ENCODE measurements around the gene SERPINA5. TPM values are rescaled to one million over a fixed set of nuclear protein-coding genes. Genes with fewer than 3 reads are reported as not detected.
"Not testable (repeated sequence)": the region's sequence is repeated elsewhere in the genome, so short reads cannot be mapped to it uniquely, and the experiment has no call there.

The SERPINA5 gene
- polyA plus RNA-seq, 1 donor = not detected

DNA sequence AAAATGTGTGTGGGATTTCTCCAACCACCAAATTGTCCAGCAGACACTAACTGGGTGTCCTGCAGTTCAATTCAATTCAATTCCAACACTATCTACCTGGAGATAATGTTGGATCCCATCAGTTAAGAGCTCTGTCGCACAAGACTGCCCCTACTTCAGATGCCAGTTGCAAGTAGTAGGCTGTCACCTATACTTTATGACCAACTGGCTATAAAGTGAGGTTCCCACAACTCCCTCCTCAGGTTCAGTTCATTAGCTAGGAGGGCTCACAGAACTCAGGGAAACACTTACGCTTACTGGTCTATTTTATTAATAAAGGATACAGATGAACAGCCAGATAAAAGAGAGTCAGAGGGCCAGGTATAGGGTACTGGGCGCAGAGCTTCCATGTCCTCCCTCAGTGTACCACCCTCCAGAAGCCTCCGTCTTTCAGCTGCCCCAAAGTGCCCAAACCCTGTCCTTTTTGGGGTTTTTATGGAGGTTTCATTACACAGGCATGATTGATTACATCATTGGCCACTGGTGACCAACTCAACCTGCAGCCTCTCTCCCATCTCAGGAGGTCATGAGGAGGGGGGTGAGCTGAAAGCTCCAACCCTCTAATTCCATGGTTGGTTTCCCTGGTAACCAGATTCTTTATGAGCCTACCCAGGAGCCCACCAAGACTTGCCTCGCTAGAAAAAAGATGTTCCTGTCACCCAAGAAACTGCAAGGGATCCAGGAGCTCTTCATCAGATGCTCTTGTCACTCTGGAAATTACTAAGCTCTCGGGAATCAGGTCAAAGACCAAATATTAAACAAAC lies 7.5 kb upstream of the SERPINA5 start:
- no peak for DNase-seq (ENCODE audit: low read depth)

DNA sequence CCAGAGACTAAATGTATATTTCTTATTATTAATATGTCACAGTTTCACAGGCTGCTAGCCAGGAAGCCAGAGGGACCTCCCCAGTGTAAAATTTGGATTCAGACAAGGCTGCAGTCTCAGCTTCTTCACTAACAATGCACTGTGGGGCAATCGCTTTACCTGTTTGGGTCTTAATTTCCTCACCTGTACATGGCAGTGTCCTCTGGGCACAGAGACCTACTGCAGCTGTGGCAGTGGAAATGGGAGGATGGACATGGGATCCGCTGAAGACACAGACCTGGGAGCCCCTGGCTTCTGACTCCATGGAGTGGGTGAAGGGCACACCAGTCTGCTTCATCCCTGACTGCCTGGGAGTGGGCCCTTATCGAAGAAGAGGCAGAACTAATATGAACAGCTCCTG lies 6.9 kb upstream of the SERPINA5 start:
- DNase-seq (ENCODE audit: low read depth) = no peak

DNA sequence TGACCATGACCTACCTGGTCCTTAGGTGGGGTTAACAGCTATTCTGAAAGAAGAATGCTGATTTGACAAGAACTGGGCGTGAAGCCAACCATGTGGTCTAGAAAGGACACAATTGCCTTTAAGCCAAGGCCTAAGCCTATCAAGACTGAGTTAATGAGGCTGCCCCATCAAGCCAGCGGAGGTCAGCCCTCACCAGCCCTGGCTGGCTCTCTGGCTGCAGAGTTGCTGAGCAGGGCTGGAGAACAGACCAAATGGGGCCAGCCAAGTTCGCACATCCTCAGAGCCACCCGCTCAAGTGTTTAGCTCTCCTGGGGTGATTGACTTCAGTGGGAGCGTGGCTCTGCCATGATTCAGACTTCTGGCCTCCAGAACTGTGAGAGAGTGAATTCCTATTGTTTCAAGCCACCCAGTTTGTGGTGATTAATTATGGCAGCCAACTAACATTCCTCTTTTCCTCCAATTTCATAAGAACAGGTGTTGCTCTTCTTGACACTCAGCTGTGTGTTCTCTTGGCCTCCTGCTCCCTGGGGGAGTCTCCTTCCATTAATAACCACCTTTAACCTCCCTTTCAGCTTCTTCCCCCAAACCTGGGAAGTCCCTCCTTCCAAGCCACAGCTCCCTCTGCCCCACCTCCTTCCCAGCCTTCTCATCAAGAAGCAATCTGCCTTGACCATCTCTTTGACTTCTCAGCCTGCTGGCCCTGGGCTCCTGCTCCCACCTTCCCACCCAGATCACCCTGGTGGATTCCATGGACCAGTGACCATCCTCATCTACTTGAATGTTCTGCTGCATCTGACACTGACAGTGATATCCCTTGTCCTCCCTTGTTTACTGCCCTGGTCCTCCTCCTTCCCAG lies 5.3 kb upstream of the SERPINA5 start:
- DNase-seq (ENCODE audit: low read depth) = no peak

DNA sequence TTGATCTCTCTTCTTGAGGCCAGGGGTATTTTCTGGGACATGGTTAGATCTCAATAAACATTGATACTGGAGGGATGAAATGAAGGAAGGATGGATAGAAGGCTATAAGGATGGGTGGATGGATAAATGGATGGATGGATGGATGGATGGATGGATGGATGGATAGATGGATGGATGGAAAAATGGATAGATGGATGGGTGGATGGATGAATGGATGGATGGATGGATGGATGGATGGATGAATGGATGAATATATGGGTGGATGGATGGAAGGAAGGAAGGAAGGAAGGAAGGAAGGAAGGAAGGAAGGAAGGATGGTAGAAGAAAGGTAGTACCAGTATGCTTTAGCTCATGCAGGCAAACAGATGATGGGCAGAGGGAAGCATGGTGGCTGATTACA lies 3.8 kb upstream of the SERPINA5 start:
- not testable (repeated sequence) for DNase-seq (ENCODE audit: low read depth)

DNA sequence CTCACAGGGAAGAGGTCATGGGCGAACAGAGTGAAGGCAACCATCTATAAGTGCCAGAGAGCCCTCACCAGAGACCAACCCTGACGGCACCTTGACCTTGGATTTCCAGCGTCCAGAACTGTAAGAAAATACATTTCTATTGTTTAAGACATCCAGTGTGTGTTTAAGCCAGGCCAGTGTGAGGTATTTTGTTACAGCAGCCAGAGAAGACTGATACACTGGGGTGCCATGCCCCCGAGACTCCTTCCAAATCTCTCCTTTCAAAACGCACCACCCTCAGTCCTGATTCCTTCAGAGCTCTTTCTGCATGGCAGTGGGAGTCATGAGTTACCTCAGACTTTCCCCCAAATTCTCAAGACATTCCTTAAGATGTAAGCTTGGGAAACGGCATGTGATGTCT lies 2.5 kb upstream of the SERPINA5 start:
- no peak for DNase-seq (ENCODE audit: low read depth)

DNA sequence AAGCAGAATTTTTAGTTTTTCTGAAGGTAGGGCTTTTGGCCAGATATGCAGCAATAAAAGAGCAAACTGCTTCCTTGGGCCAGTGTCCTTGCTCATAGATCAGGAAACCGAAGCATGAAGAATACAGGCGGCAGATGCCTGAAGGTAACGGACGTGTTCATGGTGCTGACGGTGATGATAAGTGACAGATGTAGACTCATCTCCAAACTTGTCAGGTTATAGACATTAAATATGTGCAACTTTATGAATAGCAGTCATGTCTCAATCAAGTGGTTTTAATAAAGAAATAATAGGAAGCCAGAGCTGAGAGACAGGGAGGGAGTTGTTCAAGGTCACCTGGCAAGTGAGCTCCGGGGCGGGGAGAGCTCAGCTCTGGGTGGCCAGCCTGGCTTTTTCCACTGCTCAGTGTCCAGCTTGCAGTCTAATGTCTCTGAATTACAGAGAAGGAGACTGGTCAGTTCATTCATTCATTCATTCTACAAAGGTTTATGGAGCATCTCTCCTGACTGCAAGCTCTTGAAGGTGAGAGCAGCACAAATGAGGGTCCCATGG lies 1.0 kb downstream of the SERPINA5 start:
- DNase-seq (ENCODE audit: low read depth) = no peak

DNA sequence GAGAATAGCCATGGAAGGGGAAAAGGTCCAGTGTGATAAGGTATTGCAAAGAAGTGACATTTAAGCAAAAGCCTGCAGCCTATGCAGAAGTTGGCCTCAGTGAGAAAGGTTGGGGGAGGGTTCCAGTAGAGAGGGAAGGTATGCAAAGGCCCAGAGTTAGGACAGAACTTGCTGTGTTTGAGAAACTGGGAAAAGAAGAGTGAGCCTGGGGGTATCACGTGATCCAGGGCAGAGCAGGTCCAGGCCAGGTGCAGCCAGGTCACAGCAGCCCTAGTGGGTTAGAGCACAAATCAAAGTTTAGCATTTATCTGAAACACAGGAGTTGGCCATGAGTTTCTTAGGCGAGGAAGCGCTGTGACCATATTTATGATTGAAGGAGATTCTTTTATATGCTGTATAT lies 1.6 kb downstream of the SERPINA5 start:
- no peak for DNase-seq (ENCODE audit: low read depth)

DNA sequence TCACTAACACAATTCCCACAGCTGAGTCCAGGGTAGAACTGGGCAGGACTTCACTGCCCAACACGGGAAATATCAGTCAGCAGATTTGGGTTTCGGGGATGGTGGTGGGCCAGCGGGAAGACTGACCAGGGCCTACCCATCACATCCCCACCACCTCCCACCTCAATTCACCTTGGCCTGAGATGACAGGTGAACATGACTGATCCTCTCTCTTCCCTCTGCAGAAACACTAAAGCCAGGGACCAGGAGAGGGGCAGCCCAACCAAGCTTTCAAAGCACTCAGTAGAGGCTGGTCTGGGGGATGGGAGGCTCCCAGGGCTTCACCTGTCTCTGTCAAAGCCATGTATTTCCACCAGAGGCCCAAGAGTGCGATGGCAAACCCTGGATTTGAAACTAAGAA lies 2.3 kb downstream of the SERPINA5 start:
- no peak for DNase-seq (ENCODE audit: low read depth)

DNA sequence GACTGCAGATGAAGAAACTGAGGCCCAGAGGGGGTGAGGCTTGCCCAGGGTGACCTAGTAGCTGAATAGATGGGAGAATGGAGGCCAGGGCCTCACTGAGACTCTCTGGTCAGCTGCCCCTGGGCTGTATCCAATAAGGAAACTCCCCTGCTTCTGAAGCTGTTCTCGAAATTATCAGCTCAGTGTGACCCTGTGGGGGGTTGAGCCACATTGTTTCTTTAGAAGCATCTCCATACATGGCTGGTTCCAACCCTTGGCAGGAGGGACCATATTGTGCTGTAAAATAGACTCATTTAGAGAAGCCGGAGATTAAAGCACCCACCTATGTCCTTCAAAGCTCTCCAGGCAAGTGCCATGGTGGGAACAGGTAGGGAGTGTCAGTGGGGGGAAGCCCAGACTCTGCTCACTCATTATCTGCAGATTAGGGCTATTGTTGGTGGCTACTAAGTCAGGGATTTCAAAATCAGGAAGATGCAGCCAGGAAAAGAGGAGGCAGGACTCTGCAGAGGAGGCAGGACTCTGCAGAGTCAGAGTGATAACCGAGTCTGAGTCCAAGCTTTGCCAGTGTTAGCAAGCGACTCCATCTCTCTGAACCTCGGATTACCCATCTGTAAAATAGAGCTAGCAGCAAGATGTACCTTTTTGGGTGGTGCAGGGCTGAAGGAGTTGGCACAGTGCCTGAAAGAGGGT lies 3.5 kb downstream of the SERPINA5 start:
- no peak for DNase-seq (ENCODE audit: low read depth)

DNA sequence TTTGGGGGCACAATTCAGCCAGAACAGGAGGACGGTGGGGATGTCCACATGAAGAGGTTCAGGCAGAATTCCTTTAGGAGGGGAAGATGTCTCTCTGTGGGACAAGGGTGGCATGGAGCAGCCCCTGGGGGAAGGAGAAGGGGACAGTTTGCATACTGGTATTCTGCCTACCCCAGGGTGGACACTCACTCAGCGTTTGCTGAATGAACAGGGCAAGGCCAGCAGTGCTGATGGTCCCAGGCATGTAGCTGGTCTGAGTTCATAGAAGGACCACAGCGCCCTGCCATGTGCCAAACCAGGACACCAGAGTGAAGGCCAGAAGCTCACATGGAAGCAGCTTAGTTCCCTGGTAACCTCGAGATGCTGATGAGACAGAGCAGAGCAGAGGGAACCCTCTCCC lies 5.4 kb downstream of the SERPINA5 start:
- no peak for DNase-seq (ENCODE audit: low read depth)

DNA sequence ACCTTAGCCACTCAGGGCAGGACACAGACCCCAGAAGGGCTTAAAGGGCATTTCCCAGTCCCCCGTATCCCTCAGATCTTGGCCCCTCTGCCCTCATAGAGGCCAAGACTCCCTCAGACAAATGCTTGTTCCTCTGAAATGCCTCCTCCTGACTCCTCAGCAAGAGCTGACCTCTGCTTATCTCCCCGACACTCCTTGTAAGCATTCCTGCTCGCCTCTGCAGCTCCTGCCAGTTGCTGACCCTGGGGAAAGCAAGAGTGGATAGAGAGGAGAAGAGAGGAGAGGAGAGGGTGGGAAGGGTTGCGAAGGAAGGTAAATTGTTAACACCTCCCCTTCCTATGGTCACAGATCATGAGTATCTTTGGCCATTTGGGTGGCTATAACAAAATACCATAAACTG lies 7.1 kb downstream of the SERPINA5 start:
- no peak for DNase-seq (ENCODE audit: low read depth)

DNA sequence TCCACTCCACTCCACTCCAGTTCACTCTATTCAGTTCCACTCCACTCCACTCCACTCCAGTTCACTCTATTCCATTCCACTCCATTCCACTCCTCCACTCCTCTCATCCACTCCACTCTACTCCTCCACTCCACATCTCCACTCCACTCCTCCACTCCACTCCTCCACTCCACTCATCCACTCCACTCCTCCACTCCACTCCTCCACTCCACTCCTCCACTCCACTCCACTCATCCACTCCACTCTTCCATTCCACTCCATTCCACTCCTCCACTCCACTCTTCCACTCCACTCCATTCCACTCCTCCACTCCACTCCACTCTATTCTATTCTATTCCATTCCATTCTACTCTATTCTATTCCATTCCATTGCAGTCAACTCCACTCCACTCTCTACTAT lies 9.8 kb downstream of the SERPINA5 start:
- DNase-seq (ENCODE audit: low read depth) = no peak

DNA sequence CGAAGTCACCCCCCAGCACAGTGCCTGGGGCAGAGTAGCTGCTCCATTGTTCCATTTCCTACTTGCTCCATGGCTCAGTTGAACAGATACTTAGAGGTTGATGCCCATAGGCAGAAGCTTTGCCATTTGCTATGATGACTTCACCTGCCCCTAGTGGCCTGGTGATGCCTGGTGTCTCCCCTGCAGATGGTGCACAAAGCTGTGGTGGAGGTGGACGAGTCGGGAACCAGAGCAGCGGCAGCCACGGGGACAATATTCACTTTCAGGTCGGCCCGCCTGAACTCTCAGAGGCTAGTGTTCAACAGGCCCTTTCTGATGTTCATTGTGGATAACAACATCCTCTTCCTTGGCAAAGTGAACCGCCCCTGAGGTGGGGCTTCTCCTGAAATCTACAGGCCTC lies 10.6 kb downstream of the SERPINA5 start:
- DNase-seq (ENCODE audit: low read depth) = no peak

DNA sequence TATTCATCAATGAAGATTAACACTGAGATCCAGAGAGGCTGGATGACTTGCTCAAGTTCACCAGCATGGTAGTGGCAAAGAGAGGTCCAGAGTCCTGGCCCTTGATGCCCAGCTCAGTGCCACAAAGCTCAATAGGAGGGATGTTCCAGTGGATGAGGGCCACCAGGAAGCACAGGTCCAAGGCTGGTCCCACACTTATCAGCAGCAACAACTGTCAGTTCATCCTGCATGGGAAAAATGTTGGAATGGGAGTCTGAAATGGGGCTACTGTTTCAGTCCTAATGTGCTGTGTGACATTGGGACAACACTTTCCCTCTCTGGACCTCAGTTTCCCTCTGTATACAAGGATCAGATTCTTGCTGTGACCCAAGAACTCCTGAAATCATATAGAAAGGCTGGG lies 11.2 kb downstream of the SERPINA5 start:
- no peak for DNase-seq (ENCODE audit: low read depth)

DNA sequence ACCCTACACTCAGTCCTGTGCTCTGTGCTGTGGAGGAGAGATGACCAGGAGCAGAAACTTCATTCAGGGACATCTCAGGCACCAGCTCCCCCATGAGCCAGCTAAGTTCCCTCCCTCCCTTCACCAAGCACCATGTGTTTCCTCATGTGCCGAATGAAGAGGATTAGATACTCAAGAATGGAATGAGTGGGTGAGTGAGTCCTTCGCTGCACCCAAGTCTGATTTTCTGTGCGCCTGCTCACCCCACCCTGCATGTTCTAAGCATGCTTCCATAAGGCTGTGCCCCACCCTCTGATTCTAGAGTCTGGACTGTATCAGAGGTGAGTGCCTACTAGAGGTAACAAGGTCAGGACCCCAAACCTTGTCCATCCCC lies 12.1 kb downstream of the SERPINA5 start:
- DNase-seq (ENCODE audit: low read depth) = no peak

DNA sequence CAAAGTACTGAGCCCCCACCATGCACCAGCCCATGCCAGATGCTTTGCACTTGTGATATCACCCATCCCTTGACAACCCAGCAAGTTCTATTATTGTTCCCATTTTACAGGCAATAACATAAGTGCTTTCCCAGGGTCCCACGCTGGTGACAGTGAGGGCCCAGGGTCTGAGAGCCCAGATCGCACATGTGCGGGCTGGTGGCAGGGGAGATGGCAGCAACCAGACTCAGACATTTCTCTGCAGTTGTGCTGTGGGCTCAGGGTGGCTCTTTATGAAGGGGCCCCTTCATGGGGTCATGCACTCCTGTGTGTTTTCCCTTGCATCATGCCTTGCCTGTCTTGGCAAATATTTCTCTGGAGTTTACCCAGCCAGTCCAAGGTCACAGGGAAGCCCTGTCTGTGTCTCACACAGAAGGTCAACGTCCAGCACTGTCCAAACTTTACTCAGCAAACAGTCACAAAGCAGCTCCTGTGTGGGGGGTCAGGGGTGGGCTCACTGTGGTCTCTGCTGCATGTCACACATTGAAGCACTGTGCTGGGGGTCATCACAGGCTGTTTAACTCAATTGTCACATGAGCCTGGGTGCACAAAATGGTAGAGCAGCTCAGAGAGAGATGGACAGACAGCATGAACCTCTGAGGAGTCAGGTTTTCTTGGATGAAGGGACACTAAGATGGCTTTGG lies 12.7 kb downstream of the SERPINA5 start:
- DNase-seq (ENCODE audit: low read depth) = no peak

DNA sequence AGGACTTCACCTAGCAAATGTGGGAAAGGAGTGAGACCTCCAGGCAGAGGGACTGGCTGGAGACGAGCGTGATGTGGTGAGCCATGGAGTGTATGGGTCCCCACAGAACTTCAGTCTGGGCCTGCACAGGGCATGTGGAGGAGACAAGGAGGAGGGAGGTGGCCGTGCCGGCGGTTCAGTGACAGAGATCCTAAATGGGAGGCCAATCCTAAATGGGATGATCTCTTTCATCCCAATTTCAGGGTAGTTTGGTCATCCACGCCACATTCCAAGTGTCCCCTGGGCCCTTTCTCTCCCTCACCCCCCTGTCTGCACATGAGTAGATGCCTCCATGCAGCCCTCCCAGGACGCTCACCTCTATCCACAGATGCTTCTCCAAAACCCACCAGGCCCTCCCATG lies 13.2 kb downstream of the SERPINA5 start:
- no peak for DNase-seq (ENCODE audit: low read depth)

DNA sequence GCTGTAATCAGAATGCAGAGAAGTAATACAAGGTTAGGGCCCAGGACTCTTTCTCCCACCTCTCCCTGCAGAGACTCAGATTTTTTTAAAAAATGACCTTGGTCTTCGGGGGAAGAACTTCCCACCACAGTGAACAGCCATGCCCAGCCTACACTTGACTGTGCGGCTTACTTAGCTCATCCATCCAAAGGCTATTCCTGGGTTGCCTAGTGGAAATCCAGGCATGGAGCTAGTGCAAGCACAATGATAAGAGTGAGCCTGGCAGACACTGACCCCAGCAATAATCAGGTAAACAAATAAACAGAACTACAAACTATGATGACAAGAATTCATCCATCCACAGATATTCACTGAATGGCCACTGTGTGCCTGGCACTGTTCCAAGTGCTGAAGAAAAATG lies 14.7 kb downstream of the SERPINA5 start:
- no peak for DNase-seq (ENCODE audit: low read depth)

DNA sequence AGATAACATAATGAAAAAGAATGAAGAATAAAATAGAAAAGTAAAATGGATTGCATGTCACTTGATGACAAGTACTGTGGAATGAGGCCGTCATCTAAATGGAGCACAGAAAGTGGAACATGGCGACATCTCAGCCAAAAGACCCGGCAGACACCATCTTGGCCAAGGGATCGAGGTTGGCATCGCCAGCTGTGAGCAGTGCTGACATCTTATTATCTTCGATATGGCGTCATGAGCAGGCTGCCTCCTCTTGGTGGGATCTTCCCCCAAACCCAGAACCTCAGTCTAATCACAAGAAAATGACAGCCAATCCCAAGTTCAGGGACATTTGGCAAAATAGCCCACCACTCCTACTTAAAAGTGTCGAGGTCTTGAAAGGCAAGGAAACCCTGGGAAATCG lies 15.1 kb downstream of the SERPINA5 start:
- DNase-seq (ENCODE audit: low read depth) = no peak

DNA sequence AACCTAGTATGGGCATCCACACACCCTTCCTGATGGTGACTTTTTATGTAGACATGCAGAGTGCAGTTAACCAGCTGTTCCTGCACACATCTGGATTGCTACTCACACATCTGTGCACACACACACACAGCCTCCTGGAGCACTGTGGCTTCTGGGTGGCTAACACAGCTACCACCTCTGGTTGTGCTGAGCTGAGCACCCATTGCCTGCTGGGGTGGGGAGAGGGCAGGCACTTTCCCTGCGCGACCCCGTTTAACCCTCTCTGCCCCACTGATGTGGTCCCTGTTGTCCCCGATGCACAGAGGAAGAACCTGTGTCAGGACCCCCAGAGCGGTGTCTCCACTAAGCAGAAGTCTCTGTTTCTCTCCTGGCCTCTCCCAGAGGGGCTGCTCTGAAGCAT lies 16.6 kb downstream of the SERPINA5 start:
- no peak for DNase-seq (ENCODE audit: low read depth)

DNA sequence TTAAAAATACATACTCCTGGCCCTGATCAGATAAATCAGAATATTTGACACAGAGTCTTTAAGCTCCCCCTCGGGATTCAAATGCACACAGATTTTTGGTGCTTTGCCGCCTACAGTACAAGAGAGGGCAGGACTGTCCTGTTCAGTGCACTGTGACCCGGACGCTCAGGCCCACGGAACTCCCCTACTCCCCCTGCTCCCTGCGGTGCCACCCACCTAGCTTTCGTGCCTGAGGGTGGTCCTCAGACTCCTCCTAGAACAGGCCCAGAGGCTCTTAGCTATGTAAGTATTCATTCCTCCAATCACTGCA lies 17.2 kb downstream of the SERPINA5 start:
- DNase-seq (ENCODE audit: low read depth) = no peak

Measured in forelimb muscle (tissue), 1 donor.